SKM-1 (cell line): ENCODE results near the gene ELOVL2.

Experiments used
- DNase-seq: peaks from one replicate; lab custom pipeline; 2025; ENCODE audit not compliant: unreplicated experiment; lab: John Stamatoyannopoulos, UW

ELOVL2 gene

DNA sequence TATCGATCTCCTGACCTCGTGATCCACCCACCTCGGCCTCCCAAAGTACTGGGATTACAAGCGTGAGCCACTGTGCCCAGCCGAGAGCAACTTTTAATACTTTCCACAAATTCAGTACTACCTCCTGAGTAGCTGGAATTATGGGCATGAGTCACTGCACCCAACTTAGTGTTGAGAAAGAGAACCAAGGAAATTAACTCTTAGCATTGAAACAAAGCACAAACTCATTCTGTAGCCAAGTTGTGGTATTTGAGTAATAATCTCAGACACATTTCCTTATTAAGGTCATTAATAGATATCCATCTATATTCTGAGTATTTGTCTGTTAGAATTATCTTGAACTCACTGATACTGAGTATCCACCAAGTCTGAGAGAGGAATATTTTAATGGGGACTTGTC, 14.3 kb upstream of the ELOVL2 start:
- no peak for DNase-seq

DNA sequence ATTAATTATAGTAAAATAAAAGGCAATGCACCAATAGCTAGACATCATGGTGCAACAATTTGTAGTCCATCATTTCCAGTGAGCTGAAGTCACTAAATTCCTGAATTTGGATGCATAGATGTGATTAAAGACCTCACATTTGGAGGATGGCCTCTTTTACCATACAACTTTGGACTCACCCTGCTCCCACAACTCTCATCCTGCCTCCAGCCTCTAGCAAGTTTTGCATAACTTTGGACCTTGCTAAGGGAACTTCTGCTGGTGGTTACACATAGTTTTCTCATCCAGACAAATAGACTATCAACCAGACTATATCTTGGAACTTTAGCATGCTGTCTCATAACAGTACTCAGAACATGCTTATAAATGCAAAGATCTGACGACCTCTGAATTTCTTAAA, 12.8 kb upstream of the ELOVL2 start:
- DNase-seq: no peak

DNA sequence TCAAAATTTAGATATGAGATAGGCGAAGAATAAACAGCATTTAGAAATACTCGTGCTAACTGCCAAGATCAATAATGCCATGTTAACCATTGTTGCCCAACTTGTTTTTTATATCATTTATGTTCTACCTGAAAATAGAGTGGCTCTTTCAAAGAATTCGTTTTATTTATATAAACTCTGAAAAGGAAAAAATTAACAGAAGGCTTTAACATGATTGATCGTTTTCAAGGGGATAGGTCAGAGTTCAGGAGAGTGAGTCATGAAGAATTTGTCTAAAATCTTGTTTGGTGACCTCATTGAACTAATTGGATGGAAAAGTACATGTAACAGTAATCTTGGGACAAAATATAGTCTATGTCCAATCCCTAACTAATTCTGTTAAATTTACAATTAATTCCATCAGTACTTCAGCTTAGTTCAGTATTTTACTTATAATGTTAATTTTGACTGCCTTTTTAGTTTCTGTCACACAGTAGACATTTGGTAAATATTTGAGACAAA, 11.1 kb upstream of the ELOVL2 start:
- DNase-seq: no peak

DNA sequence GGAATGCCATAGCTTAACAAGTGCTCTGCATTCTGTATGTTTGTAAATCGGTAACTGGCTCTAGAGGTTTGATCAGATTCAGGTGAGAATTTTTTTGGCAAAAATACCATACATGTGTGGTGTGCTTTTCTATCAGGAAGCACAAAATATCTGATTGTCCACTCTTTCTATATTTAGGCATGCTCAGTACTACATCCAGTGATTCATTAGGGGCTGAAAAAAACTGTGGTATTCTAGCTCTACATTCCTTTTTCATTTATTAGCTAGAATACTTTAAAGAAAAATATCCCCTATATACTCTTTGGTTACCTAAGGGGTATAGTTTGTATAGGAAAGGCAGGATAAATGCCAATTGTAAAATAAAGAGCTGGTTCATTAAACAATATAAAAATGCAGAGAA, 10.6 kb upstream of the ELOVL2 start:
- no peak for DNase-seq

DNA sequence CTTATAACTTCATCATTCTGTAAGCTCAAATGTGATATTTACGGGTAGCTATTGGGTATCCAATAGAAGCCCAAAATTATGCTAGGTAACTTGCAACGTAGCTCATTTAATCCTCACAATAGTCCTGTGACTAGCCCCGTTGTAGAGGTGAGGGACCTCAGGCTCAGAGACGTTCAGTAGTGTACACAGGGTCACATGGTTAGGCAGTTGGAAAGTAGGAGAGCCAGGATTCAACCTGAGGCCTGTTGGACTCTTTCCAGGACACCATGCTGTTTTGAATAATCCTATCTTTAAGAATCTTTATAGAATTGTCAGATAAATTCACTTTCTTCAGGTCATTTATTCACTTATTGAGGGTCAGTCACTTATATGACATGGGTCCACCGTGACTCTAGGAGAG, 9.2 kb upstream of the ELOVL2 start:
- no peak for DNase-seq

DNA sequence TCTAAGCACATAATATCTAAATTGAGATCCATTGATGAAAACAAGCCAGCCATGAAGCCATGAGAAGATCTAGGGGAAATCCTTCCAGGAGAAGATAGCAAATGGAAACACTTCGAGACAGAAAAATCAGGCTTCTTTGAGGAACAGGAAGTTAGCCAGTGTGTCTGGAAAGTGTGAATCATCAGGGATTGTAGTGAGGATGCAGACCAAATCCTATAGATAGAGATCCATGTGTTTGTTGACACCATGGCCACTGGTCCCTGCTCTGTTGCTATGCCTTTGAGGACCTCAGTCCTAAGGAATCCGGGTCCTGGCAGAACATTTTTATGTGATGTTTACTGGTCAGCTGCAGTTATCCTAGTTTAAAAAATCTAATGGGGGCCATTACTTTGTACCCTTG, 6.6 kb upstream of the ELOVL2 start:
- no peak for DNase-seq

DNA sequence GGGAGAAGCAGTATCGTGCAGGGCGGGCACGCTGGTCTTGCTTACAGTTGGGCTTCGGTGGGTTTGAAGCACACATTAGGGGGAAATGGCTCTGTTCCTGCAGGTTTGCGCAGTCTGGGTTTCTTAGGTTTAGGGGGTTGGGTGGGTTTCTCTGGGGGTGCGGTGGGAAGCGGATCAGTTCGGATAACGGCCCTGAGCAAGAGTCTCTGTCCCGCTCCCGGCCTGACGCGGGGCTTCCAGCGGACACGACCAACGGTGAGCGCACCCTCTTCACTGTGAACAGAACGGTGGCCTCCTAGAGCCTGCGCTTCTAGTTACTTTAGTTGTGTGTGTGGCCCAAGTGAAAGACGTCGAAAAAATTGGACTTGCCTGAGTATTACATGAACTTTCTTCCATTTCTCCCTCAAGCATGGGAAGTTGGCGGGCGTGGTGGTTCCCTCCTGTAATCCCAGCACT, 635 bp upstream of the ELOVL2 start:
- DNase-seq: no peak

DNA sequence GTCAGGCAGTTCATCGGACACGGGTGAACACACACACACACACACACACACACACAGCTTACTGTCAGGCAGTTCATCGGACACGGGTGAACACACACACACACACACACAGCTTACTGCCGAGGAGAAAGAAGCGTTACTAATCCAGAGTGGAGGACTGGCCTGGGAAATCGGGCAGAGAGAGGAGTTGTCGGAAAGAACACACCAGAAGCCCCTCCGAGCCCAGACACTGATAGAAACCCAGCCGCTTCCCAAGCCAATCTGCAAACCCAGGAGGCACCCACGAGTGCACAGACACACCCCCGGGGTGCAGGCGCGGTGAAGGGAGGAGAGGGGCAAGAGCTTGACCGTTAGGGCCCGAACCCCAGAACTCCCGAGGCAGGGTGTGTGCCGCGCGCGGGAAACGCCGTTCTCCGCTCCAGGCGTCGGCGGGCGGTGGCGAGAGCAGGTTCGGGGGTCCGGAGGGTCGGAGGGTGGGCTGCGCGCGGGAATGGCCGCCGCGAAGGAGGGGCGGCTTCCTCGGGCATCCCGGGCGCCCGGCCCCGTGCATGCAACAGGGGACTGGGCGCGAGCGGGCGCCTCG, 636 bp downstream of the ELOVL2 start:
- DNase-seq: no peak

DNA sequence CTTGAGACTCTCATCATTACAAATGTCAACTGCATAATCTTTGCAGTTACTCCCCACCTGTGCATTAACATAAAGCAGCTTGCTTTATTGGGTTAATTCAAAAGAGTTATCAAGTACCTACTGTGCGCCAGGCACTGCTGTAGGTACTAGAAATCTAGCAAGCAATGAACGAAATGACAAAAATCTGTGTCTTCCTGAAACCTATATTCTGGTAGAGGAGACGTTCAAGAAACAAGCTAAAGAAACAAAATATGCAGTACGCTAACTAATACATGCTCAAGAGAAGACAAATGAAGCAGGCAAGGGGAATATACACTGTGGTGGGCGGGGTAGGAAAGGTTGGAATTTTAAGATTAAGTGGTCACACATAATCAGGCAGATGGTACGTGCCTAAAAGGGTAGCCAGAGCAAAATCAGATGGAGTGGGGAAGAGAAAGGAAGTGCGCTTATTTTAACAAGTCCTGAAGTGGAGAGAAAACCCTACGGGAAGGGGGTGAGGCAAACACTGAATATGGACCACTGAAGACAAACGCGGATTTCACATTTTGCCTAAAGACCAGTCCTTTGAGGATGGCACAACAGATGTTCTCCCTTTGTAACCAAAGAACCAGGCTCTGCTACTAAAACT, 1.2 kb downstream of the ELOVL2 start:
- no peak for DNase-seq

DNA sequence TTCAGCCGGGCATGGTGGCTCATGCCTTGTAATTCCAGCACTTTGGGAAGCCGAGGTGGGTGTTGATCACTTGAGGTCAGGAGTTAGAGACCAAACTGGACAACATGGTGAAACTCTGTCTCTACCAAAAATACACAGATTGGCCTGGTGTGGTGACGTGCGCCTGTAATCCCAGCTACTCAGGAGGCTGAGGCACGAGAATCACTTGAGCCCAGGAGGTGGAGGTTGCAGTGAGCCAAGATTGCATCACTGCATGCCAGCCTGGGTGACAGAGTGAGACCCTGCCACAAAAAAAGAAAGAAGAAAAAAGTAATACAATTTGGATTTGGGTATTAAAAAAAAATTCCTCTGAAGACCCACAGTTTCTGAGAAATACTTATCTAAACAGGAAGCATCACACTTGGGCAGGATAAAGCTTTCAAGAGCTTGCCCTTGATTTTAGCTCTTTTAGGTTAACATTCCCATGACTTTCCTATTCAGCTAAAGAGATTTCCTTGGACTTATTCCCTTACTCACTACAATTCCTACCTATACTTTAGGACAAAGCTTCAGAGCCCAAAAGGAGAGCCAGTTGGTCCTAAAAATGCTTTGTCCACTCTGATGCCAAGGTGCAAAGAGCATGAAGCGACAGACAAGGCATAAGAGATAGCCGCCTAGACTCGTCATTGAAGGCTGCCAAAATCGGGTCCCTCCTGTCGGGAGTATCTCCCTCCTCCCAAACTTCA, 1.9 kb downstream of the ELOVL2 start:
- DNase-seq: no peak

DNA sequence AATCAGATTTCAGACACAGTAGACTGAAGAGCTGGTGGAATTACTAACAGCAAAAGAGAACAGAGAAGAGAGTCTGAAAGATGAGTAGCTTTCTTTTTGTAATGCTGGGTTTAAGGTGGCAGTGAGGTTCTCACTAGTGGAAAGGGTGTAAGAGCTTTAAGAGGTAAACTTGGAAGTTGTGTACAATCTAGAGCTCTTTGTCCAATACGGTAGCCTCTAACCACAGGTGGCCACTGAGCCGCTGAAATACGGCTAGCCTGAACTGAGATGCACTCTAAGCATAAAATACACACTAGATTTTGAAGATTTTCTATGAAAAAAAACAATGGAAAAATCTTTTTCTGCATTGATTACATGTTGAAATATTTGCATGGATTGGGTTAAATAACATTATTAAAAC, 4.0 kb downstream of the ELOVL2 start:
- no peak for DNase-seq

DNA sequence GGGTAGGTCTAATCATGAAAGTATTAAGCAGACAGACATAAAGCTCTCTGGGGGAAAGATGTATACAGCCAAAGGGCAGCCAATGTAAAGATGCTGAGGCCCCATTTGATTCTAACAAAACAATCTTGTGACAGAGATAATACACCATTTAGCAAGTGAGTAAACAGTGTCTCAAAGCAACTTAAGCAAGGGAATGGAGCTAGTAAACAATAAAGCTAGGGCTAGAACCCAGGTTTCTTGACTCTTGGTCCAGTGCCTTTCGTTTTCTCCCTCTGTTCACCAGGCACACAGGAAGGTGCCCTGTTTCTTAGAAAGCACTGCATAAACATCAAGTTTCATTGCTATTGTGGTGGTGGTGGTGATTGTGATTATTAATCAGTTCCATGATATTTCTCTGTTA, 5.1 kb downstream of the ELOVL2 start:
- DNase-seq: no peak

DNA sequence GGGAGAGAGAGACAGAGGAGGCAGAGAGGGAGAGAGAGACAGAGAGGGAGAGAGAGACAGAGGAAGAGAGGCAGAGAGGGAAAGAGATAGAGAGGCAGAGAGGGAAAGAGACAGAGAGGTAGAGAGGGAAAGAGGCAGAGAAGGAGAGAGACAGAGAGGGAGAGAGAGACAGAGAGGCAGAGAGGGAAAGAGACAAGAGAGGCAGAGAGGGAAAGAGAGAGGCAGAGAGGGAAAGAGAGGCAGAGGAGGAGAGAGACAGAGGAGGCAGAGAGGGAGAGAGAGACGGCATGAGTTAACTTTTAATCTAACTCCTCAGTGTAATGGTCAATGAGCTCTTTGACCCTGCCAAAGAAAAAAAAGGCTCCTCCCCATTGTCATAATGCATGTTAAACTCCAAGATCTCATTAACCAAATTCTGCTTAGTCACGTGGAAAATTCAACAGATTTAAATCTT, 7.1 kb downstream of the ELOVL2 start:
- DNase-seq: no peak

DNA sequence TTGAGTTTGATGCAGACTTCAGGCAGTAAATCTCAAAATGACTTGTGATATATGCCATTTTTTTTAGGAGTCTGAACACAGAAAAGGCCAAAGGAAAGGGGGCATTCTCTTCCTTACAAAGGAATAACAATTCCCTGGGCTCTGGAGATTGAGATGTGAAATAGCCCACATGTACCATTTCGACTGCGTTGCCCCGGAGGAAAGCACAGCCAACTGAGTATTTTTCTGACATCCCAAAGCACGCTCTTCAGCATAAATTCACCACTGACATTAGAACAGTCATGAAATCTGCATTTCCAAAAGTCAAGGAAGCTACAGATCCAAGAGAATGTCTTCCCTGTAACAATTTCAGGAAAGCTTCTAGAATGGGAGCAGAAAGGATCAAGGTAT, 7.8 kb downstream of the ELOVL2 start:
- no peak for DNase-seq

DNA sequence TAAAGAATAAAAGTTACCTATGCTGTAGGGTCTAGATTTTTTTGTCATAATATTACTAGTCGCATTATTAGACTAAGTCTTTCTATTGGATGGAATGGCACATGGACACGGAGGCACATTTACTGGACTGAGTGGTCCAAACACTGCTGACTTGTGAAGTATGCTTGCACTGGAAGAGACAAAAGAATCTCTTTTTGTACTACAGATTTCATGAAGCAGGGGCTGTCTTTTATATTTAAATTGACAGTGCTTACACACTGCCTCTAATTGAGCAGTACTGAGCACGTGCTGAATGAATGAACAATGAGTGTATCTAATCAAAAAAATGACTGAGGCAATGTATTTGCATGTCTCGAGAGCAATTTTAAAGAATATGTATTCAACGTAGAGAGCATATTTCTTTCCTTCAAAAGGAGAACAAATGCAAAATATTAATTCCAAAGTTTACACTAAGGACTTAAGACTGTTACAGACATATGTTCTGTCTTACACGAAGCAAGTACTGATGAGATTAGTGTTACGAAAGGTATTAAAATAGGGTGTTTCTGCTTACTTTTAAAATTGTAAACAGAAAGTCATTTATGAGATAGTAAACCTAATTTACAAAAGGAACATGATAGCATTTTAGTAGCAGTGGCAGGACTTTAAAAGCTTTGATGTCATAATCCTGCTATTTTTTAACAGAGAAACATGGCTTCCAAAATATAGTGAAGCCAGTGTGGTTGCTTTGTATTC, 8.3 kb downstream of the ELOVL2 start:
- DNase-seq: no peak

DNA sequence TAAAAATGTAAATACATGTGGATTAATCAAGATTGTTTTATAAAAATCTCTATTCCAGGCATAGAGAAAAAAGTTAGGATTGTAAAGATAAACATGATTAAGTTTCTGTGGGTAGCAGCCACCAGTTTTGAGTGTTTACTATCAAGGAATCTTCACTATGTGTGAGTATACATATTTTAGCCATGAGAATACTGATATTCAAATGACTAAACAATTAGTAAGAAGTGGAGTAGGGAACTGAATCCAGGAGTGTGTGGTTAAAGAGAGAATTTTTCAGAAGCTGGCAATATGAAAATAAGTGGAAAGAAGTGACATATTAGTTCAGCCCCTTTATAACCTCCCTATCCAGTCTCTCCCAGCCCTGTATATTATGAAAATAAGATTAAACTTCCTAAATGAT, 10.3 kb downstream of the ELOVL2 start:
- DNase-seq: no peak

DNA sequence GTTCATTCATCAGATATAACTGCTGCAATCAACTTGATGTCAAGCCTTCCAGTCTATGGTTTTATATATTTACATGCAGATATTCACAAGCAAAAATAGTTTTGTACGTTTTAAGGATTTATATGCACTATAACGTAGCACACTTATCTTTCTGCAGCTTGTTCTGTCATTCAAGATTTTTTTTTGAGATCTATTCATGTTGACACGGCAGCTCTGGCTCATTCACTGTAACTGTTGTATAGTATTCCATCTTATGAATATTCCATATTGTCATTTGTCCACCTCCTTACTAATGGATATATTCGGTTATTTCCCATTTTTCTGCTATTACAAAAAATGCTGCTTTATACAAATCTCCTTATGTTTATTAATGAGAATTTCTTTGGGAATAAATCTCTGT, 13.2 kb downstream of the ELOVL2 start:
- DNase-seq: no peak

DNA sequence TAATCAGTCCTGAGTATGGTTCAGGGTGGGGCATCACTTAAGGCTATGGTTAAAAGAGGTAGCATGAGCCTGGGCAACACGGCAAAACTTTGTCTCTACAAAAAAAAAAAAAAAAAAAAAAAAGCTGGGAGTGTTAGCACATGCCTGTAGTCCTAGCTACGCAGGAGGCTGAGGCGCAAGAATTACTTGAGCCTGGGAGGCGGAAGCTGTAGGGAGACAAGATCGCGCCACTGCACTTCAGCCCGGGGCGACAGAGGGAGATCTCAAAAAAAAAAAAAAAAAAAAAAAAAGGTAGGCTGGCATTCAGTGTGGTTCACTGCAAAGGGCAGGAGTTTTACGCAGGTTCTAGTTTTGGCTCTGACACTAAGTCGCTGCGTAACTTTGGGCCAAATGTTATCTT, 15.1 kb downstream of the ELOVL2 start:
- DNase-seq: no peak

DNA sequence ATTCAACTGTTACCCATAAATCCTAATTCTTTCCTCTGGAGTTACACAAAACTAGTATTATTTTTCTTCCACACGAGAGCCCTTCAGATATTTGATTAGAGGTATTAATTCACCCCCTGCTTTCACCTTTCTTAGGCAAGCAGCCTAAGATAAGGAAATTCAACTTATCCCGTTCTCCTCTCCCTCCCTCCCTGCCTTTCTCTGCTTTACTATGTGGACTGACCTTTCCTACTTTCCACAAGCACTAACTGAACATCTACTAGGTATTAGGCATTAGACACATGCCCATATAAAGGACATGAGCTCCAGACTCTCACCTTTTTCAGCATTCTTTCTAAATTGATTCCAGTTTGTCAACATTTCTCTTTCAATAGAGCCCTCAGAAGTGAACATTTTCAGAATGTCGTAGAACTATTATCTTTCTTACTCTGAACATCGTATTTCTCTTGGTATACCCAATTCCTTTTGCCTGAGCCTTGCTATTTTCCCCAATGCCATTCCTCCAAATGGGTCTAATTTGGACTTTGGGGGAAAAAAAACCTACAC, 16.5 kb downstream of the ELOVL2 start:
- DNase-seq: no peak

DNA sequence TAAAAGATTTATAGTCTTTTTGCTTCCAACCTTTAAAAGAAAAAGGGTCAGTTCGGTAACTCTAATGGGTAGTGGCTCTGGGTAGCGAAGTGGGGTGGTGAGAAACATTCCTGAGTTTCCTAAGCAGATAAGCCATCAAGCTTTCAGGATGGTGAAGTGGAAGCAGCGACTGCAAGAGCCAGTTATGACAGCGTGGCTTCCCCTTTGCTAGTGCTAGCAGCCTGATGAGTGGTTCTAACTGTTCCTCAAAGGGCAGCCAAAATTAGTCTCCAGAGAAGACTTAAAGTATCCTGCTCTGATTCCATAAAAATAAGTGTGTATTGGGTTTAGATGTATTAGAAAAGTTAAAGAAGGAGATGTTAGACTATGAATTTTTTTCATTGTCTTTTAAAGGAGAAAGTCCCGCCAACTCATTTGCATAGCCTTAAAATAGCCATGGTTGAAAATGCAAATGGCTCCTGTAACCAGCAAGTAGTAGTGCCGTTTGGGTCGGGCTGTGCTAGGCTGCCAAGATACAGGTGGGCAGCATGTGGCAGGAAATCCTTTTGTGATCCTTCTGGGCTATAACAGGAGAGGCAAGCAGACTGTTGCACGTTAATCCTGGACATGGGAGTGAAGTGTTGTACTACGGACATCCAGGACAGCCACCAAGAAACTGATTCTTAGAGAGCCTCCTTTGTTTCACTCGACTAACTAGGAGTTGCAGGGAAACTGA, 18.0 kb downstream of the ELOVL2 start:
- no peak for DNase-seq

DNA sequence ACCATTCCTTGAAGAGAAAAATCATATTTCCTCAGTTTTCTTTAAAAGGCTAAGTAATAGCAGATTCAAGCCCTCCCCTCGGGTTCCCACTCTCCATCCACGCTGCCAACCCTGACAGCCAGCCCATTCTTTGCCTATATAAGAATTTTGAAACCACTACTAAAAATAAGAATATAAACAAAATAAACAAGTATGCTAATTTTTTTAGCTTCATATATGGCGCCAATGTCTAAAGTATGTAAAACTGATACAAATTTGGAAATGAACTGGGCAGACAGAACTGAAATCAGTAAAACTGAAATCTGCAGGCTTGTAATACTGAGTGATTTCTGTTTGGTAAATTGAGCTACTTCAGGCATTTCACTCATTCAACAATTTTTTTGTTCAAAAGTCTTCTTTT, 19.0 kb downstream of the ELOVL2 start:
- DNase-seq: no peak
